Thoracic aorta (tissue), 2 donors: Measurements from ENCODE around the gene CBLN4. TPM values are rescaled to one million over a fixed set of nuclear protein-coding genes. Genes with fewer than 3 reads are reported as not detected.

Experiments
- ATAC-seq: fragments of 150-250 bp; one replicate; pipeline ENCODE4 v1.8.0; 2017; ENCODE audit warnings: low read depth; ENCODE audit not compliant: insufficient number of reproducible peaks, low FRiP score
- DNase-seq: peaks from one replicate; pipeline ENCODE4 v3.0.0-alpha.2; 2020; ENCODE audit warnings: low spot score
- H3K27ac ChIP-seq, 2 donors: fragments of 200-600 bp; sonication (generic); 1 replicate in 1 of 2; 2 replicates in 1 of 2; pipeline ENCODE4 v1.5.1; 2016; ENCODE audit warnings: mild to moderate bottlenecking in 2 of 2, moderate library complexity in 2 of 2
- H3K27me3 ChIP-seq: fragments of 200-600 bp; sonication (generic); replicated peaks from 2 replicates; pipeline ENCODE4 v1.6.0; 2016; ENCODE audit warnings: mild to moderate bottlenecking; ENCODE audit not compliant: insufficient read depth
- H3K36me3 ChIP-seq: fragments of 200-600 bp; sonication (generic); one replicate; pipeline ENCODE4 v1.5.1; 2016
- H3K4me1 ChIP-seq, 2 donors: fragments of 200-600 bp; sonication (generic); 1 replicate in 1 of 2; 2 replicates in 1 of 2; pipeline versions ENCODE4 v1.5.1 to v1.6.0; 2016; ENCODE audit warnings: low read depth in 2 of 2, mild to moderate bottlenecking in 1 of 2; ENCODE audit not compliant: control insufficient read depth in 1 of 2
- H3K4me3 ChIP-seq: fragments of 200-600 bp; sonication (generic); 2 replicates; pipeline ENCODE4 v1.5.1; 2016; ENCODE audit warnings: mild to moderate bottlenecking
- H3K9me3 ChIP-seq: fragments of 200-600 bp; sonication (generic); 2 replicates; pipeline ENCODE4 v1.5.1; 2016
- CTCF ChIP-seq: fragments of 200-600 bp; sonication (generic); IDR thresholded peaks from one replicate; pipeline ENCODE4 v1.5.1; 2019; ENCODE audit warnings: antibody characterized with exemption
- total RNA-seq, 2 donors: library from RNA; depleted of rRNA; stranded (reverse); fragments of >200 nt; gene quantifications; one replicate each; pipeline versions ENCODE4 v1.1.0 to v1.2.3, GENCODE V29; 2016

The CBLN4 gene
- total RNA-seq, 2 donors from 2014 or later = not detected

GRCh38 chr20:55974491-55975202 is 30.7 kb downstream of the CBLN4 start:
- TF ChIP-seq CTCF = no peak
- Histone ChIP-seq H3K27me3 (no peaks in the 10 kb centered on the region), H3K4me1 (peaks cover 0 to 16% of the 10 kb centered on the region in 2 donors), H3K4me3 (no peak overlapping the region), H3K36me3 (no peaks in the 10 kb centered on the region), H3K27ac (no peak overlapping the region), H3K9me3 (no peaks in the 10 kb centered on the region)
- DNase-seq (no peak), ATAC-seq (no peak)

- no peak for TF ChIP-seq CTCF
- H3K4me3 ChIP-seq = no peak overlapping the region
- H3K27ac ChIP-seq = no peak overlapping the region
- no peaks in the 10 kb centered on the region for H3K36me3 ChIP-seq
- no peaks in the 10 kb centered on the region for H3K4me1 ChIP-seq
- ATAC-seq (no peak), DNase-seq (no peak)
- no peaks in the 10 kb centered on the region for H3K9me3 ChIP-seq
- no peaks in the 10 kb centered on the region for H3K27me3 ChIP-seq
Measured at GRCh38 chr20:55964790-55965189, 40.5 kb downstream of the CBLN4 start.

GRCh38 chr20:55961376-55962330 is 43.7 kb downstream of the CBLN4 start:
- TF ChIP-seq CTCF = no peak
- Histone ChIP-seq H3K27me3 (no peaks in the 10 kb centered on the region), H3K9me3 (no peaks in the 10 kb centered on the region), H3K36me3 (no peaks in the 10 kb centered on the region), H3K4me3 (no peak overlapping the region), H3K27ac (no peak overlapping the region), H3K4me1 (no peaks in the 10 kb centered on the region)
- no peak for DNase-seq
- no peak for ATAC-seq

GRCh38 chr20:55953201-55953600 is 52.1 kb downstream of the CBLN4 start:
- peaks cover 0 to 8% of the 10 kb centered on the region in 2 donors for H3K4me1 ChIP-seq
- no peak for ATAC-seq

More at GRCh38 chr20:55953201-55953600, 52.1 kb downstream of the CBLN4 start:
- TF ChIP-seq CTCF = no peak
- Histone ChIP-seq H3K27ac (no peak overlapping the region), H3K4me3 (no peak overlapping the region), H3K36me3 (no peaks in the 10 kb centered on the region), H3K27me3 (no peaks in the 10 kb centered on the region), H3K9me3 (peaks cover 4% of the 10 kb centered on the region)
- no peak for DNase-seq
